ENCODE data around the gene PEMT. TPM values are rescaled to one million over a fixed set of nuclear protein-coding genes. Genes with fewer than 3 reads are reported as not detected.

The PEMT gene
- total and polyA plus RNA-seq, 2 of the 8 experiments (the other 6 are each of a cell fraction or from before 2014, with no cell fraction given) = 42.0 to 118 TPM

GRCh38 chr17:17545031-17545820, 46.3 kb downstream of the PEMT start:
- H3K9ac ChIP-seq (replicated peaks in 1 of 4; ENCODE audit: extremely low read depth in 1 of 4, low read depth in 3 of 4, low read length in 3 of 4) = no peak overlapping the region
- DNase-seq (ENCODE audit: low read depth in 1 of 2, low spot score in 2 of 2) (no peak), FAIRE-seq (no peak)
- no peak overlapping the region for H2BK120ac ChIP-seq (replicated peaks; ENCODE audit: low read depth, low read length)
- ChIA-PET POLR2A (ENCODE audit: partially characterized antibody) (no interaction called here), CTCF (ENCODE audit: partially characterized antibody) (interaction anchor here (1.5 to 1.8 kb wide), 3 partner anchors 12 to 24 kb away, joined by 3 to 7 read pairs (median 3); no protein-coding TSS in a partner anchor)
- H4K8ac ChIP-seq (ENCODE audit: extremely low read depth, insufficient read depth, low read length) = no peak overlapping the region
- H2AK5ac ChIP-seq (ENCODE audit: low read depth, low read length) = no peak overlapping the region
- no peak overlapping the region for H4K91ac ChIP-seq (replicated peaks; ENCODE audit: insufficient read length, low read length)
- H3K14ac ChIP-seq (ENCODE audit: insufficient read length) = no peak overlapping the region
- no peak overlapping the region for H3K23ac ChIP-seq (ENCODE audit: insufficient read length)
- H3K9me3 ChIP-seq (ENCODE audit: insufficient read depth in 2 of 2, low read depth in 1 of 2, low read length in 1 of 2) = no peaks in the 10 kb centered on the region
- no peak overlapping the region for H2BK15ac ChIP-seq (ENCODE audit: low read length)
- no peak overlapping the region for H3K4ac ChIP-seq (replicated peaks; ENCODE audit: insufficient read length, low read depth, low read length)
- no peaks in the 10 kb centered on the region for H3K36me3 ChIP-seq (ENCODE audit: control insufficient read depth in 2 of 4, insufficient read depth in 4 of 4, low read length in 3 of 4)
- 86% methylated on average over 20 of the region's 20 CpGs; no CpG with 5 or more reads in 1 of the 2 experiments for WGBS, 2 experiments (ENCODE audit: extremely low coverage in 1 of 2, insufficient coverage in 1 of 2, insufficient read length in 1 of 2, insufficient replicate concordance in 2 of 2, low coverage in 1 of 2, low lambda C conversion rate in 2 of 2, missing lambda C conversion rate in 1 of 2)
- H3K79me2 ChIP-seq (ENCODE audit: control insufficient read depth in 1 of 2, insufficient read depth in 2 of 2, low read length in 2 of 2) = no peaks in the 10 kb centered on the region
- no peak overlapping the region for H2AFZ ChIP-seq (ENCODE audit: low read length)
- H3K79me1 ChIP-seq (ENCODE audit: low read depth, low read length) = no peaks in the 10 kb centered on the region
- H2BK5ac ChIP-seq (ENCODE audit: low read depth, low read length) = no peak overlapping the region
- H3K4me2 ChIP-seq (ENCODE audit: insufficient read depth in 1 of 2, low read depth in 2 of 2, low read length in 2 of 2) = no peak overlapping the region
- H3K4me1 ChIP-seq (replicated peaks in 1 of 4; ENCODE audit: control insufficient read depth in 3 of 4, insufficient read depth in 4 of 4, low read length in 3 of 4) = no peaks in the 10 kb centered on the region; a peak in 1 of 7 replicates
- no peak overlapping the region for H3K18ac ChIP-seq (ENCODE audit: extremely low read depth, low read length)
- H3K4me3 ChIP-seq (ENCODE audit: extremely low read depth in 1 of 4, insufficient read depth in 2 of 4, low read depth in 3 of 4, low read length in 4 of 4) = no peak overlapping the region
- H4K20me1 ChIP-seq (replicated peaks in 1 of 2; ENCODE audit: control insufficient read depth in 1 of 2, insufficient read depth in 2 of 2, low read length in 2 of 2) = peaks cover 3 to 4% of the 10 kb centered on the region in 2 experiments
- H4K5ac ChIP-seq (ENCODE audit: insufficient read length, low read depth, low read length) = no peak overlapping the region
- H2BK20ac ChIP-seq (ENCODE audit: low read length) = no peak overlapping the region
- H3K27ac ChIP-seq (ENCODE audit: low read depth, low read length) = no peak overlapping the region
- no peaks in the 10 kb centered on the region for H3K27me3 ChIP-seq (replicated peaks in 1 of 4; ENCODE audit: control insufficient read depth in 3 of 4, extremely low read depth in 1 of 4, insufficient read depth in 3 of 4, low read length in 3 of 4)
- H3K56ac ChIP-seq (replicated peaks; ENCODE audit: insufficient read length, low read depth, low read length) = no peak overlapping the region
- no peak overlapping the region for H2BK12ac ChIP-seq (ENCODE audit: low read depth, low read length)
- no peaks in the 10 kb centered on the region for H3K23me2 ChIP-seq (ENCODE audit: low read depth, low read length)
- no peak for TF ChIP-seq CTCF (IDR thresholded peaks at IDR 0.05; ENCODE audit: control extremely low read depth in 1 of 3, insufficient read depth in 1 of 3, low read depth in 1 of 3, low read length in 3 of 3)
- TF ChIP-seq NANOG (IDR thresholded peaks at IDR 0.05; ENCODE audit: insufficient read depth, low read depth, low read length, poor library complexity, severe bottlenecking) = no peak
- TF ChIP-seq RFX5 (IDR thresholded peaks at IDR 0.05; ENCODE audit: borderline replicate concordance, low read depth, low read length) = no peak
- no peak for TF ChIP-seq KDM5A (IDR thresholded peaks at IDR 0.05; ENCODE audit: low read length)
- TF ChIP-seq NRF1 (IDR thresholded peaks at IDR 0.05; ENCODE audit: low read depth, low read length) = no peak
- TF ChIP-seq TCF12 (IDR thresholded peaks at IDR 0.05; ENCODE audit: low read depth, low read length) = no peak
- TF ChIP-seq SIN3A (conservative IDR thresholded peaks at IDR 0.05 in 1 of 2, IDR thresholded peaks at IDR 0.05 in 1 of 2; ENCODE audit: low read depth in 1 of 2, low read length in 2 of 2) = no peak
- no peak for TF ChIP-seq MAX (IDR thresholded peaks at IDR 0.05)
- no peak for TF ChIP-seq GTF2F1 (IDR thresholded peaks at IDR 0.05; ENCODE audit: borderline replicate concordance, low read depth, low read length)
- no peak for TF ChIP-seq CREB1 (IDR thresholded peaks at IDR 0.05)

Measured in H1 (cell line).